ENCODE results near the gene SMIM44.
"Not testable (repeated sequence)": the region's sequence is repeated elsewhere in the genome, so short reads cannot be mapped to it uniquely, and the experiment has no call there.

Gene SMIM44

DNA sequence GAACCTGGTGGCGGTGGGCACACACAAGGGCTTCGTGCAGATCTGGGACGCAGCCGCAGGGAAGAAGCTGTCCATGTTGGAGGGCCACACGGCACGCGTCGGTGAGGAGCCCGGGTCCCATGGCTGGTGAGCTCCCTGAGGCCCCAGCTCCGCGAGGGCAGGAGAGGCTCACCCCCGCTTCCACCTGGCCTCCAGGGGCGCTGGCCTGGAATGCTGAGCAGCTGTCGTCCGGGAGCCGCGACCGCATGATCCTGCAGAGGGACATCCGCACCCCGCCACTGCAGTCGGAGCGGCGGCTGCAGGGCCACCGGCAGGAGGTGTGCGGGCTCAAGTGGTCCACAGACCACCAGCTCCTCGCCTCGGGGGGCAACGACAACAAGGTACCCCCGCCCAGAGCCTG is 48.5 kb upstream of the SMIM44 start:
- H3K27ac ChIP-seq (ENCODE audit: low read depth, low read length) = no peak overlapping the region
- TF ChIP-seq EZH2phosphoT487 (conservative IDR thresholded peaks at IDR 0.05; ENCODE audit: low read length) (no peak), CTCF (IDR thresholded peaks at IDR 0.05; ENCODE audit: insufficient read depth, low read length, poor library complexity, severe bottlenecking) (no peak)
- no peaks in the 10 kb centered on the region for H3F3A ChIP-seq (ENCODE audit: insufficient read depth)
- no peaks in the 10 kb centered on the region for H3K36me3 ChIP-seq (ENCODE audit: low read length)
- H3K27me3 ChIP-seq (ENCODE audit: low read length) = no peaks in the 10 kb centered on the region
- H3K9me3 ChIP-seq (ENCODE audit: insufficient read depth, low read length) = no peaks in the 10 kb centered on the region
- no peaks in the 10 kb centered on the region for H3K9me2 ChIP-seq (replicated peaks; ENCODE audit: insufficient read depth, low read length)
- H3K4me2 ChIP-seq (ENCODE audit: low read depth, low read length, poor library complexity, severe bottlenecking) = no peak overlapping the region
- no peak overlapping the region for H3K9ac ChIP-seq (ENCODE audit: low read length)
- no peaks in the 10 kb centered on the region for H3K79me2 ChIP-seq (ENCODE audit: insufficient read depth, low read length)
- no peak overlapping the region for H2AFZ ChIP-seq (ENCODE audit: low read depth, low read length, severe bottlenecking)
- no peaks in the 10 kb centered on the region for H4K20me1 ChIP-seq (ENCODE audit: low read depth, low read length)
- H3K4me3 ChIP-seq (ENCODE audit: insufficient read depth, low read length, poor library complexity, severe bottlenecking) = no peak overlapping the region

GRCh38 chr19:3530389-3530788 is 47.1 kb upstream of the SMIM44 start:
- Histone ChIP-seq H2AFZ (ENCODE audit: low read depth, low read length, severe bottlenecking) (no peak overlapping the region), H4K20me1 (ENCODE audit: low read depth, low read length) (no peaks in the 10 kb centered on the region), H3K27ac (ENCODE audit: low read depth, low read length) (no peak overlapping the region), H3K79me2 (ENCODE audit: insufficient read depth, low read length) (no peaks in the 10 kb centered on the region), H3K4me2 (ENCODE audit: low read depth, low read length, poor library complexity, severe bottlenecking) (no peak overlapping the region), H3K9me3 (ENCODE audit: insufficient read depth, low read length) (no peaks in the 10 kb centered on the region), H3K9ac (ENCODE audit: low read length) (no peak overlapping the region), H3K4me3 (ENCODE audit: insufficient read depth, low read length, poor library complexity, severe bottlenecking) (no peak overlapping the region), H3K36me3 (ENCODE audit: low read length) (no peaks in the 10 kb centered on the region), H3K9me2 (replicated peaks; ENCODE audit: insufficient read depth, low read length) (no peaks in the 10 kb centered on the region), H3F3A (ENCODE audit: insufficient read depth) (no peaks in the 10 kb centered on the region), H3K27me3 (ENCODE audit: low read length) (no peaks in the 10 kb centered on the region)
- TF ChIP-seq EZH2phosphoT487 (conservative IDR thresholded peaks at IDR 0.05; ENCODE audit: low read length) = no peak
- TF ChIP-seq CTCF (IDR thresholded peaks at IDR 0.05; ENCODE audit: insufficient read depth, low read length, poor library complexity, severe bottlenecking) = no peak

DNA sequence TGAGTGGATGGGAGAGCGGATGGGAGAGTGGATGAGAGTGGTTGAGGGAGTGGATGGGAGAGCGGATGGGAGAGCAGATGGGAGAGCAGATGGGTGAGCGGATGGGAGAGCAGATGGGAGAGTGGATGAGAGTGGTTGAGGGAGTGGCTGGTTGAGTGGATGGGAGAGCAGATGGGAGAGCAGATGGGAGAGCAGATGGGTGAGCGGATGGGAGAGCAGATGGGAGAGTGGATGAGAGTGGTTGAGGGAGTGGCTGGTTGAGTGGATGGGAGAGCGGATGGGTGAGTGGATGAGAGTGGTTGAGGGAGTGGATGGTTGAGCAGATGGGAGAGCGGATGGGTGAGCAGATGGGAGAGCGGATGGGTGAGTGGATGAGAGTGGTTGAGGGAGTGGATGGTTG is 46.1 kb upstream of the SMIM44 start:
- not testable (repeated sequence) for H3K9ac ChIP-seq (ENCODE audit: low read length); H3K4me3 ChIP-seq (ENCODE audit: insufficient read depth, low read length, poor library complexity, severe bottlenecking); H2AFZ ChIP-seq (ENCODE audit: low read depth, low read length, severe bottlenecking); H4K20me1 ChIP-seq (ENCODE audit: low read depth, low read length); H3K4me2 ChIP-seq (ENCODE audit: low read depth, low read length, poor library complexity, severe bottlenecking); H3K27me3 ChIP-seq (ENCODE audit: low read length); H3F3A ChIP-seq (ENCODE audit: insufficient read depth); H3K9me2 ChIP-seq (replicated peaks; ENCODE audit: insufficient read depth, low read length); H3K9me3 ChIP-seq (ENCODE audit: insufficient read depth, low read length); H3K27ac ChIP-seq (ENCODE audit: low read depth, low read length); H3K36me3 ChIP-seq (ENCODE audit: low read length); H3K79me2 ChIP-seq (ENCODE audit: insufficient read depth, low read length)

GRCh38 chr19:3528539-3529211 is 45.4 kb upstream of the SMIM44 start:
- H3K4me3 ChIP-seq (ENCODE audit: insufficient read depth, low read length, poor library complexity, severe bottlenecking) = no peak overlapping the region
- H3K4me2 ChIP-seq (ENCODE audit: low read depth, low read length, poor library complexity, severe bottlenecking) = no peak overlapping the region
- no peak overlapping the region for H3K9ac ChIP-seq (ENCODE audit: low read length)
- H4K20me1 ChIP-seq (ENCODE audit: low read depth, low read length) = no peaks in the 10 kb centered on the region
- H3K9me2 ChIP-seq (replicated peaks; ENCODE audit: insufficient read depth, low read length) = no peaks in the 10 kb centered on the region
- H3F3A ChIP-seq (ENCODE audit: insufficient read depth) = no peaks in the 10 kb centered on the region
- H3K9me3 ChIP-seq (ENCODE audit: insufficient read depth, low read length) = no peaks in the 10 kb centered on the region
- no peaks in the 10 kb centered on the region for H3K27me3 ChIP-seq (ENCODE audit: low read length)
- TF ChIP-seq EZH2phosphoT487 (conservative IDR thresholded peaks at IDR 0.05; ENCODE audit: low read length) = no peak
- no peak for TF ChIP-seq CTCF (IDR thresholded peaks at IDR 0.05; ENCODE audit: insufficient read depth, low read length, poor library complexity, severe bottlenecking)
- no peak overlapping the region for H3K27ac ChIP-seq (ENCODE audit: low read depth, low read length)
- H3K79me2 ChIP-seq (ENCODE audit: insufficient read depth, low read length) = no peaks in the 10 kb centered on the region
- no peaks in the 10 kb centered on the region for H3K36me3 ChIP-seq (ENCODE audit: low read length)
- no peak overlapping the region for H2AFZ ChIP-seq (ENCODE audit: low read depth, low read length, severe bottlenecking)
